H4 (cell line): ENCODE measurements around the gene TTYH3. TPM values are rescaled to one million over a fixed set of nuclear protein-coding genes. Genes with fewer than 3 reads are reported as not detected.

Experiments
- DNase-seq: peaks from one replicate; pipeline ENCODE4 v3.0.0-alpha.2; 2015; ENCODE audit warnings: low spot score
- total RNA-seq: library from RNA; depleted of rRNA; stranded (reverse); fragments of >200 nt; shearing (Covaris generic); gene quantifications from 2 replicates; pipeline ENCODE4 v1.2.3, GENCODE V29; 2014

Gene TTYH3
- total RNA-seq, 1 experiment from 2014 or later, result 25.3 TPM

GRCh38 chr7:2616387-2617324 is 15.1 kb upstream of the TTYH3 start:
- DNase-seq, result no peak

GRCh38 chr7:2617325-2617905 is 14.4 kb upstream of the TTYH3 start:
- no peak for DNase-seq

- no peak for DNase-seq
These were observed 12.7 kb upstream of the TTYH3 start for GRCh38 chr7:2619116-2619515.

GRCh38 chr7:2621061-2621828 is 10.5 kb upstream of the TTYH3 start:
- DNase-seq, result no peak

- DNase-seq, result no peak
These were observed 9.7 kb upstream of the TTYH3 start for GRCh38 chr7:2621948-2622640.

- no peak for DNase-seq
These were observed 8.7 kb upstream of the TTYH3 start for GRCh38 chr7:2622869-2623697.

- no peak for DNase-seq
These were observed 8.1 kb upstream of the TTYH3 start for GRCh38 chr7:2623698-2624014.

GRCh38 chr7:2624293-2624886 is 7.4 kb upstream of the TTYH3 start:
- DNase-seq, result no peak

- DNase-seq, result no peak
These were observed 5.2 kb upstream of the TTYH3 start for GRCh38 chr7:2626498-2627117.

- no peak for DNase-seq
These were observed 4.3 kb upstream of the TTYH3 start for GRCh38 chr7:2627258-2628129.

- DNase-seq, result no peak
These were observed 3.7 kb upstream of the TTYH3 start for GRCh38 chr7:2628130-2628482.

GRCh38 chr7:2628891-2629290 is 2.9 kb upstream of the TTYH3 start:
- no peak for DNase-seq

GRCh38 chr7:2629746-2630681 is 1.8 kb upstream of the TTYH3 start:
- no peak for DNase-seq

GRCh38 chr7:2632733-2633537 is 1.1 kb downstream of the TTYH3 start:
- DNase-seq, result peak; percentile 87

- peak; percentile 85 for DNase-seq
These were observed 1.9 kb downstream of the TTYH3 start for GRCh38 chr7:2633538-2634266.

- no peak for DNase-seq
These were observed 2.7 kb downstream of the TTYH3 start for GRCh38 chr7:2634267-2635145.
